Hematopoietic multipotent progenitor cell treated with erythropoietin and hydrocortisone succinate and interleukin-3 and kit ligand, for 4 days (in vitro differentiated cells): ENCODE measurements around the gene SOHLH1.

Experiments
- DNase-seq: peaks from one replicate; pipeline ENCODE4 v3.0.0-alpha.2; 2015

The SOHLH1 gene

GRCh38 chr9:135655317-135655716 is 44.0 kb downstream of the SOHLH1 start:
- no peak for DNase-seq

DNA sequence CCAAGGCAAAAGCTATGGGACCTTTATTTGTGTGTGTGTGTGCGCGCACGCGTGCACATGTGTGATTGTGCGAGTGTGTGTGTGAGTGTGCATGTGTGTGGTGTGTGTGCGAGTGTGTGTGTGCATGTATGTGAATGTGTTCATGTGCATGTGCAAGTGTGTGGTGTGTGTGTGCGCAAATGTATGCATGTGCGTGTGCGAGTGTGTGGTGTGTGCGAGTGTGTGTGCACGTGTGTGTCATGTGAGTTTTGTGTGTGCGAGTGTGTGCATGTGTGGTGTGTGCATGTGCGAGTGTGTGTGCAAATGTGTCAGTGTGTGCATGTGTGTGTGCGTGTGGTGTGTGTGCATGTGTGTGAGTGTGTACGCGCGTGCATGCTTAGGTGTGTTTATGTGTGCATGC is 48.9 kb downstream of the SOHLH1 start:
- DNase-seq = no peak

GRCh38 chr9:135649508-135649907 is 49.8 kb downstream of the SOHLH1 start:
- DNase-seq = no peak

DNA sequence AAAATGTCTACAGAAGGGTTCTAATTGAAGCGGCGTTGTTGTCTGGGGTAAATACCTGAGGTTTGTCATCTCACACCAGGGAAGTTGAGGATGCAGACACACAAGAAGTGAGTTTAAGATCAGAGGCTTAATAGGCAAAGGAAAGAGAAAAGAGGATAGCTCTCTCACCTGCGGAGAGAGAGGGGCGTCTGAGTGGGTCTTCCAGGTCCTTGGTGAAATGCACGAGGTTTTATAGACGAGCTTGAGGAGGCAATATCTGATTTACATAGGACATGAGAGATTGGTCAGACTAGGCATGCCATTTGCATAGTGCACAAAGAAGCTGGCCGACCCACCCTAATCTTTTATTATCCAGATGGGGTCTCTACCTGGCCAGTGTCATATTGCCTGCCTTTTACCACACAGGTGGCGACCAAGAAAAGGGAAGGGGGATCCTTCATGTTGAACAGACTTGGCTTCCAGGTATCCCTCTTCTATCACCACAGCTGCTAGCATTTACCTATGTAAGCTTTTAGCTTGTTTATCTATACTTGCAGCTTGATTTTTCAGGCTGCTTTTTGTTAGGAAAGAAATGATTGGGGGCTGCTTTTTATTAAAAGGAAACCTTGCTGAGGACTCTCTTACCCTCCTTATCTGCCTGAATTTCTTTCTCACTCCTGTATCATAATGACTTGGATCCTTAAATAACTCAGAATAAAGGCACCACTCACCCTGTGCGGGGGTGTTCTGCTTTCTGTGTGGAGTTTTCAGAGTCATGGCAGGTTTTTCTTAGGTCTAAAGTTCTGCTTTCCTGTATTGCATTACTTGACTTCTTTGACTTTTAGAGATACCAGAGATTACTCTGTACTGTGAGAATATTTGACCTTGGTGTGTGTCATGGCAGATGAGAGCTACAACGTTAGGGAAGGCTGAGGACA is 50.5 kb downstream of the SOHLH1 start:
- no peak for DNase-seq

DNA sequence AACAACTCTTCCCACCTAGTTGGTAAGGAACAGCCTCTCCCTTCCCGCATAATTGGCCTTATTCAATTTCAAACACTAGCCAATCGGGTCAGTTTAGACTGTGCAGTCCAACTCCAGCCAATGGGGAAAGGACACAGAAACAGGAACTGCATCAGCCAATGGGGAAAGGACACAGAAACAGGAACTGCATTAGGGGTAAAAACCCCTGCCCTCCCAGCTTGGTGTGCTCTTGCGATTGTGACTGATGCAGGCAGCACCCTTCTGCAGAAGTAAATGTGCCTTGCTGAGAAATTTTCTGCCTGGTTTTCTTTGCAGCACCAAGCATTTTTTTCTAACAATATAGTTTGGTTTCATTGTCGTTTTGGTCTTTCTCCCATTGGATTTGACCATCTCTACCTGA is 51.4 kb downstream of the SOHLH1 start:
- peak; percentile 7 for DNase-seq

DNA sequence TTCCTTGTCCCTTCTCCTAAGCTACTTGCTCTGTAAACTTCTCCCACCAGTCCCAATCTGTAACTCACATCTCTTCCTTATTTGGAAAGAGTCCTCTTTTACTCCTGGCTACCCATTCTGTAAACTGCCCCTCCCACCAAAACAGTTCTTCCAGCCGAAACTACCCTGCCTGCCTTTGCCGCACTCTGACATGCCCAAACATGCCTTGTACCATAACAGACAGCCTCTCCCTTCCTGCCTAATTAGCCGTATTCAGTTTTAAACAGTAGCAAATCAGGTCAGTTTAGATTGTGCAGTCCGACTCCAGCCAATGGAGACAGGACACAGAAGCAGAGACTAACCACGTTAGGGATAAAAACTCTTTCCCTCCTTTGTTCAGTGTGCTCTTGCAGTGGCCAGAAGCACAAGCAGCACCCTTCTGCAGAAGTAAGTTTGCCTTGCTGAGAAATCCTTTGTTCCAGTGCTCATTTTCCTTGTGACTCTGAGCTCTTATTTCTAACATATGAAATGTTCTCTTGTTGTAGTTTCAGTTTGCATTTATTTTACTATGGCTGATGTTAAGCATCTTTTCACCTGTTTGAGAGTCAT is 54.6 kb downstream of the SOHLH1 start:
- no peak for DNase-seq
